Measurements from ENCODE around the gene CCDC188. TPM values are rescaled to one million over a fixed set of nuclear protein-coding genes. Genes with fewer than 3 reads are reported as not detected.

CCDC188 gene
- total and polyA plus RNA-seq, 2 of the 4 experiments (the other 2 are of a cell fraction): 0.10 TPM; not detected in 1

- TF ChIP-seq RCOR1 (IDR thresholded peaks at IDR 0.05; ENCODE audit: insufficient replicate concordance, low read length): no peak
These were observed 3.4 kb downstream of the CCDC188 start (continued) for GRCh38 chr22:20147237-20147988.

GRCh38 chr22:20146777-20147176, 4.1 kb downstream of the CCDC188 start:
- Histone ChIP-seq H2BK15ac (ENCODE audit: low read depth, low read length) (no peak overlapping the region), H3K4me2 (ENCODE audit: low read depth, low read length) (no peak overlapping the region), H3K9me1 (ENCODE audit: insufficient read depth, low read length) (peaks cover 8% of the 10 kb centered on the region; the same call in 1 of the 2 replicates), H4K20me1 (ENCODE audit: insufficient read depth, low read length) (peaks cover 8% of the 10 kb centered on the region), H3K27ac (ENCODE audit: insufficient read depth, low read length) (no peak overlapping the region), H3K27me3 (ENCODE audit: control insufficient read depth, insufficient read depth, low read length) (no peaks in the 10 kb centered on the region), H2BK120ac (ENCODE audit: low read depth, low read length) (no peak overlapping the region), H3K9me3 (ENCODE audit: control insufficient read depth, insufficient read depth, low read length) (no peaks in the 10 kb centered on the region), H4K91ac (ENCODE audit: insufficient read depth, low read depth, low read length) (no peak overlapping the region), H3K9ac (ENCODE audit: low read depth, low read length) (no peak overlapping the region), H3K56ac (ENCODE audit: extremely low read depth, insufficient read depth, low read length) (no peak overlapping the region), H4K8ac (ENCODE audit: low read depth in 2 of 2, low read length in 2 of 2) (no peak overlapping the region), H2BK20ac (ENCODE audit: low read depth, low read length) (no peak overlapping the region), H3K14ac (replicated peaks; ENCODE audit: low read depth, low read length) (no peak overlapping the region), H4K5ac (ENCODE audit: low read depth, low read length) (no peak overlapping the region), H2BK5ac (ENCODE audit: low read depth, low read length, poor library complexity, severe bottlenecking) (no peak overlapping the region), H3K4ac (ENCODE audit: low read depth, low read length) (no peak overlapping the region), H2AK9ac (replicated peaks; ENCODE audit: low read depth, low read length, poor library complexity) (no peak overlapping the region), H3K4me3 (ENCODE audit: insufficient read depth, low read depth, low read length) (no peak overlapping the region), H3K4me1 (ENCODE audit: control insufficient read depth, insufficient read depth, low read length) (peaks cover 11% of the 10 kb centered on the region), H3K79me1 (ENCODE audit: low read depth in 1 of 2, low read length in 2 of 2) (peaks cover 0 to 18% of the 10 kb centered on the region in 2 experiments; a peak in 2 of 4 replicates), H3K36me3 (ENCODE audit: control insufficient read depth, insufficient read depth, low read length) (peaks cover 13% of the 10 kb centered on the region; the same call in 1 of the 2 replicates), H3K23ac (ENCODE audit: low read depth, low read length) (no peak overlapping the region), H3K18ac (ENCODE audit: low read depth, low read length) (no peak overlapping the region), H2AFZ (replicated peaks; ENCODE audit: low read length, poor library complexity) (no peak overlapping the region), H2AK5ac (ENCODE audit: low read depth, low read length) (no peak overlapping the region)
- ATAC-seq (ENCODE audit: low read depth) (no peak), DNase-seq (no peak)
- CTCF ChIA-PET: no interaction called here
- 90% methylated on average over 2 of the region's 22 CpGs; no CpG with 5 or more reads in 1 of the 2 experiments for WGBS, 2 experiments (ENCODE audit: extremely low coverage in 2 of 2, insufficient read length in 1 of 2)
- in situ Hi-C loops (cut with MboI; ENCODE audit: low sequenced_read_pairs) (no loop called here), intact Hi-C loops (cut with micrococcal nuclease) (no loop called here), dilution Hi-C loops (cut with HindIII; ENCODE audit: low sequenced_read_pairs, unreplicated experiment) (no loop called here)
- BruUV-seq (replicated peaks): no TSS peak
- POLR2A ChIA-PET (ENCODE audit: unreplicated experiment): no interaction called here
- TF ChIP-seq RFX5 (IDR thresholded peaks at IDR 0.05; ENCODE audit: low read depth, low read length) (no peak), CTCF (conservative IDR thresholded peaks at IDR 0.05; ENCODE audit: low read depth, low read length) (no peak), RCOR1 (IDR thresholded peaks at IDR 0.05; ENCODE audit: insufficient replicate concordance, low read length) (no peak), USF2 (IDR thresholded peaks at IDR 0.05; ENCODE audit: low read depth, low read length) (no peak), CEBPB (IDR thresholded peaks at IDR 0.05; ENCODE audit: low read depth, low read length) (no peak), MXI1 (IDR thresholded peaks at IDR 0.05; ENCODE audit: borderline replicate concordance, low read depth, low read length) (no peak), SMC3 (IDR thresholded peaks at IDR 0.05; ENCODE audit: low read depth, low read length) (no peak), FOS (IDR thresholded peaks at IDR 0.05; ENCODE audit: low read depth, low read length) (no peak), CHD1 (IDR thresholded peaks at IDR 0.05; ENCODE audit: low read depth, low read length) (no peak), POLR2A (IDR thresholded peaks at IDR 0.05; ENCODE audit: low read depth, low read length) (no peak), BHLHE40 (IDR thresholded peaks at IDR 0.05; ENCODE audit: low read depth, low read length) (no peak), ELK1 (IDR thresholded peaks at IDR 0.05; ENCODE audit: borderline replicate concordance, low read depth, low read length) (no peak), RAD21 (IDR thresholded peaks at IDR 0.05; ENCODE audit: low read length) (no peak)
